Stimulated activated CD4-positive, alpha-beta T cell treated with anti-CD3 and anti-CD28 coated beads, TNF-alpha, amount 100 ng/mL, for 1 hour (primary cell): ENCODE measurements around the gene PRKAR2B.
"Not testable (repeated sequence)": the region's sequence is repeated elsewhere in the genome, so short reads cannot be mapped to it uniquely, and the experiment has no call there.

Experiments
- DNase-seq, 3 donors: peaks; one replicate each; pipeline ENCODE4 v3.0.0-alpha.2; 2020; ENCODE audit warnings: low read depth in 3 of 3, low spot score in 1 of 3

The PRKAR2B gene

GRCh38 chr7:107076781-107077698 is 32.5 kb downstream of the PRKAR2B start:
- DNase-seq: no peak

- no peak for DNase-seq
Measured at GRCh38 chr7:107077699-107078516, 33.4 kb downstream of the PRKAR2B start.

DNA sequence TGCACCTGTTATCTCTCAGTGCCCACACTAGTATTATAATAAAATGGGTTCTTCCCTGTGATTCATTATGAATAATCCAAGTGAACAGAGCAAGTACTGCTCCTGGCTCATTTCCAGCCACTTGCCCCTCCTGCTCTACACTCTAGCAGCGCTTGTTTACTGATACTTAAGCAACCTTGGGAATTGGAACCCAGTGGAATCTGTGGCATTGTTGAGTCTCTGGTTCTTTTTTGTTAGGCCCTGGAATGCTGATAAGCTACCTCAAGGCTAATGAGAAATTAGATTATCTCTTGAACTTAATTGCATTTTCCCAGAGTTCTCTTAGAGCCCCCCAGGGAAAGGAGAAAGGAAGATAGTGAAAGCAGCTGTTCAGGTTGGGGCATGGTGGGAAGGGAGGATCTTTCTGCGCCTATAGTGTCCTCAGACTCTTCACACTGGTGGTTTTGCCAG is 34.0 kb downstream of the PRKAR2B start:
- DNase-seq: no peak

DNA sequence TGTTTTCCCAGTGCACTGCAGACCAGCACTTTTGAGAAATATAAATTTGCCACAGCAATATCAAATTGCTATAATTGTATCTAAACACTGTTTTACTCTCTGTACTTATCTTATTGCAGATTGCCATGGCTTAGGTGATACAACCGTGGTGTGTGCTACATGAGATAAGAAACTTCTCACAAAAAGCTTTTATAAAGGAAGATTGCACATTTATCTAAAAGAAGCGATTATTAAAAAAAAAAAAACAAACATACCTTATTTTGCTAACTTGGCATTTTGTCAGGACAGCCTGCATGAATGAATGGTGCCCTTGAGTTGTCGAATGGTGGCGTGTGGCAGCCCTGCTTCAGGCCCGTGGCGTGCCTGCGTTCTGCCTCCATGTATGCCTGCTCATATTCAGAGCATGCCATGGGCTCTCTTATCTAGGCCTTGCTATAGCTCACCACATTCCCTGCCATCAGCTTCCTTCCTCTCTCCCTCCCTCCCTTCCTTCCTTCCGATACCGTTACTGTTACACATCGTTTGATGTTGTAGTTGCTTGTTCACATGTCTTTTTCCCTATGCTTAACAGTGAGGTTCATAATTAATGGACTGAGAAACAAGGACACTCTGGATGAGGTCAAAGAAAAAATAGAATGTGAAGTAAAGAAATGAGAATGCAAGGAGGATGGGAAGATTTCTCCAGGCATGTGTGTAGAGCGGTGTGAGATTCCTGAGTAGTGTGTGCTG is 34.9 kb downstream of the PRKAR2B start:
- DNase-seq: no peak

- no peak for DNase-seq
Measured at GRCh38 chr7:107080099-107080505, 35.6 kb downstream of the PRKAR2B start.

DNA sequence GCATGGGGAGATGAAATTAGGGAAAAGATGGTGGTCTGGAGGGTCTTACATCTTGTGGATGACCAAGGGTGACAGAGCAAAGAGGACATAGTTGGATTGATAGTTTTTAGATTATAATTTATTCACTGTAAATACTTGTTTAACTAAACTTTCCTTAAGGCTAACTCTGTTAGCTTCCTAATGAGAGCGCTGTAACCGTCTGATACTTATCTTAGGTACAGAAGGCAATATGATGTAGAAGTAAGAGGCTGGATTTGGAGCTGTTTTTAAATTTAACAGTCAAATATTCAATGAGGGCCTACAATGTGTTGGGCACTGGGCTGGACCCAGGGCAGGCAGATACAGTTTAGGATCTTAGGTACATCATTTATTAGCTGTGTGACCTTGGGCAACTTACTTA is 36.0 kb downstream of the PRKAR2B start:
- no peak for DNase-seq

GRCh38 chr7:107085180-107085579 is 40.7 kb downstream of the PRKAR2B start:
- DNase-seq: no peak

GRCh38 chr7:107089627-107090026 is 45.1 kb downstream of the PRKAR2B start:
- DNase-seq: no peak

- DNase-seq: no peak
Measured at GRCh38 chr7:107090457-107090856, 46.0 kb downstream of the PRKAR2B start.

GRCh38 chr7:107091306-107091705 is 46.8 kb downstream of the PRKAR2B start:
- DNase-seq: no peak

DNA sequence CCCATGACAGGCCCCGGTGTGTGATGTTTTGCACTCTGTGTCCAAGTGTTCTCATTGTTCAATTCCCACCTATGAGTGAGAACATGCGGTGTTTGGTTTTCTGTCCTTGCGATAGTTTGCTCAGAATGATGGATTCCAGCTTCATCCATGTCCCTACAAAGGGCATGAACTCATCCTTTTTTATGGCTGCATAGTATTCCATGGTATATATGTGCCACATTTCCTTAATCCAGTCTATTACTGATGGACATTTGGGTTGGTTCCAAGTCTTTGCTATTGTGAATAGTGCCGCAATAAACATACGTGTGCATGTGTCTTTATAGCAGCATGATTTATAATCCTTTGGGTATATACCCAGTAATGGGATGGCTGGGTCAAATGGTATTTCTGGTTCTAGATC is 49.2 kb downstream of the PRKAR2B start:
- DNase-seq: not testable (repeated sequence)

DNA sequence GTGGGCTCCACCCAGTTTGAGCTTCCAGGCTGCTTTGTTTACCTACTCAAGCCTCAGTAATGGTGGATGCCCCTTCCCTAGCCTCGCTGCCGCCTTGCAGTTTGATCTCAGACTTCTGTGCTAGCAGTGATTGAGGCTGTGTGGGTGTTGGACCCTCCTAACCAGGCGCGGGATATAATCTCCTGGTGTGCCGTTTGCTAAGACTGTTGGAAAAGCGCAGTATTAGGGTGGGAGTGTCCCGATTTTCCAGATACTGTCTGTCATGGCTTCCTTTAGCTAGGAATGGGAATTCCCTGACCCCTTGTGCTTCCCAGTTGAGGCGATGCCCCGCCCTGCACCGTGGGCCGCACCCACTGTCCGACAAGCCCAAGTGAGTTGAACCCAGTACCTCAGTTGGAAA is 54.6 kb downstream of the PRKAR2B start:
- not testable (repeated sequence) for DNase-seq

- DNase-seq: no peak
Measured at GRCh38 chr7:107100824-107101223, 56.3 kb downstream of the PRKAR2B start.

- no peak for DNase-seq
Measured at GRCh38 chr7:107103369-107103768, 58.9 kb downstream of the PRKAR2B start.

- no peak for DNase-seq
Measured at GRCh38 chr7:107104801-107105200, 60.3 kb downstream of the PRKAR2B start.

DNA sequence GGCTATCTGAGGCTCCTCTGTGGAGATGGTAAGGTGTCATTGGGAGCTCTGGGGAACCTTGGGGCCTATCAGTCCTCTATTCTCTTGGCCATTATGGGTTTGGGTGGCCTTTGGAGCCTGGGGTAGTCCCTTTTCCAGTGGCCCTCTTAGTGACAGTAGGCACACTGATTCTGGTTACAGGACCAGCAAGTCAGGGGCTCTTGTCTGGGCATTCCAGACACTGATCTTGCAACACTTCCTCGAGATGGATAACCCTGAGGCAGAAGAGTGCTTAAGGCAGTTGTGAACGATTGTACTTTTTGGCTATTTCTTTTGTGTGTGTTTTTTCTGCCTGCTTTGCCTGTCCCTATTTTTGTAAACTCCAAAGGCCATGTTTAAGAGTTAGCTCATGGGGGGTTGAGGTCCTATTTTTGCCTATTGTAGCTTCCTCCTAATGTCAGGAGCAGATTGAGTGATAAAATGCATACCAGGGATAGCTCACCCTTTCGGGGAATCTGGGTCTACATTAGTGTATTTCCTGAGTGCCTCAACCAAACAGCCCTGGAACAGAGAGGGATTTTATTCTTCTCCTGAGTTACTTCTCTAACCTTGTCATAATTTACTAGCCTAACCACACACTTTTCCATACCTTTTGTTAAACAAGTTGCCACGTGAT is 61.2 kb downstream of the PRKAR2B start:
- no peak for DNase-seq

DNA sequence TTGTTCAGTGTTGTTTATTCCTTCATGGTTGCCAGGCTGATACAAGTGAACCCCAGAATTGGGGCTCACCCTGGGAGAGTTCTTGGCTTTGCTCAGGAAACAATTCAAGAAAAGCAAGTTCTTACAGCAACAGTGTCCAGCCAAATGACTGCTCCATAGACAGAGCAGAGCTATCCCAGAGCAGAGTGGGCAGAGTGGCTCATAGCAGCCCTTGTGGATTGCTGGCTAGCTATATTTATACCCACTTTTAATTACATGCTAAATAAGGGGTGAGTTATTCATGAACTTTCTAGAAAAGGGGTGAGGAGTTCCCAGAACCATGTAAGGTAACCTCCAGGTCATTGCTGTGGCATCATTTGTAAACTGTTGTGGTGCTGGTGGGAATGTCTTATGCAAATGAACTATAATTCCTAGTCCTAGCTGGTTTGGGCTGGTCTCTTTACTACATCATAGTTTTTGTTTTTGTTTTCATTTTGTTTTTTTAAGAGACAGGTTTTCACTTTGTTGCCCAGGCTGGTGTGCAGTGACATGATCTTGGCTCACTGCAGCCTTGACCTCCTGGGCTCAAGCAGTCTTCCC is 64.4 kb downstream of the PRKAR2B start:
- DNase-seq: no peak

GRCh38 chr7:107109955-107110354 is 65.5 kb downstream of the PRKAR2B start:
- DNase-seq: no peak

DNA sequence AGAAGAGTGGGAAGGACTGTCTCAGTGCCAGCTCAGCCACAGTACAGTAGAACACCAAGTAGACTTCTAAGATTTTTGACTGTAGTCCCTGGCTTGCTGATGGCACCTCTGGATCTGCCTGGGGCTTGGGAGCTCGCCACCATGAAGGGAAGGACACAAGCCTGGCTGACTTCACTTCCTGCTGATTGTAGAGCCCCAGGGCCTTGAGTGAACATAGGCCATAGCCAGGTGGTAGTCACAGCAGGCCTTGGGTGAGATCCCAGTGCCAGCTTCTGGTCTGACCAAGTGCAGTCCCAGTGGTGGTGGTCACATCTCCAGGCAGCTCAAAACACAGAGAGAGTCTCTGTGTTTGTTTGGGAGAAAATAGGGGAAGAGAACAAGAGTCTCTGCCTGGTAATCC is 66.7 kb downstream of the PRKAR2B start:
- no peak for DNase-seq

GRCh38 chr7:107113866-107114265 is 69.4 kb downstream of the PRKAR2B start:
- no peak for DNase-seq
